ENCODE data around the gene PCDHGA9.
A peak's percentile ranks its signal among the peaks of the same experiment; 100 is the strongest.
"Not testable (repeated sequence)": the region's sequence is repeated elsewhere in the genome, so short reads cannot be mapped to it uniquely, and the experiment has no call there.

The PCDHGA9 gene

GRCh38 chr5:141414548-141415274, 12.1 kb downstream of the PCDHGA9 start:
- DNase-seq (ENCODE audit: low spot score), result not testable (repeated sequence)

- DNase-seq (ENCODE audit: low spot score), result not testable (repeated sequence)
Observed at GRCh38 chr5:141415275-141415618, 12.7 kb downstream of the PCDHGA9 start.

- DNase-seq (ENCODE audit: low spot score), result peak; percentile 87
Observed at GRCh38 chr5:141417494-141418172, 15.1 kb downstream of the PCDHGA9 start, which contains the start of gene PCDHGB7. Gene PCDHGB7, plus strand, starts transcription at chr5:141417677. Its CDS starts 183 bp downstream, at chr5:141417860.

- DNase-seq (ENCODE audit: low spot score), result no peak
Observed at GRCh38 chr5:141419074-141419880, 16.7 kb downstream of the PCDHGA9 start.

GRCh38 chr5:141420855-141421488, 18.4 kb downstream of the PCDHGA9 start, which contains the start of gene PCDHGA11:
Gene PCDHGA11, plus strand, starts transcription at chr5:141421051. Its CDS starts 177 bp downstream, at chr5:141421228.
- DNase-seq (ENCODE audit: low spot score), result peak; percentile 63

GRCh38 chr5:141421489-141421855, 18.9 kb downstream of the PCDHGA9 start:
- no peak for DNase-seq (ENCODE audit: low spot score)

- DNase-seq (ENCODE audit: low spot score), result no peak
Observed at GRCh38 chr5:141422742-141423291, 20.2 kb downstream of the PCDHGA9 start.

- DNase-seq (ENCODE audit: low spot score), result no peak
Observed at GRCh38 chr5:141427783-141428426, 25.3 kb downstream of the PCDHGA9 start.

- DNase-seq (ENCODE audit: low spot score), result no peak
Observed at GRCh38 chr5:141430332-141431113, 27.9 kb downstream of the PCDHGA9 start, which contains the start of gene PCDHGA12. Gene PCDHGA12, plus strand, starts transcription at chr5:141430507. Its CDS starts 253 bp downstream, at chr5:141430760.

GRCh38 chr5:141431286-141431685, 28.7 kb downstream of the PCDHGA9 start:
- DNase-seq (ENCODE audit: low spot score), result no peak

- not testable (repeated sequence) for DNase-seq (ENCODE audit: low spot score)
Observed at GRCh38 chr5:141432308-141432707, 29.7 kb downstream of the PCDHGA9 start.

- DNase-seq (ENCODE audit: low spot score), result not testable (repeated sequence)
Observed at GRCh38 chr5:141432726-141433125, 30.1 kb downstream of the PCDHGA9 start.

- DNase-seq (ENCODE audit: low spot score), result no peak
Observed at GRCh38 chr5:141434006-141434405, 31.4 kb downstream of the PCDHGA9 start.

GRCh38 chr5:141437221-141437620, 34.6 kb downstream of the PCDHGA9 start:
- DNase-seq (ENCODE audit: low spot score), result no peak

- DNase-seq (ENCODE audit: low spot score), result no peak
Observed at GRCh38 chr5:141439411-141440141, 37.0 kb downstream of the PCDHGA9 start.

- DNase-seq (ENCODE audit: low spot score), result no peak
Observed at GRCh38 chr5:141440341-141440740, 37.8 kb downstream of the PCDHGA9 start.

- DNase-seq (ENCODE audit: low spot score), result no peak
Observed at GRCh38 chr5:141441571-141442170, 39.1 kb downstream of the PCDHGA9 start.

Data from ecto neural progenitor cell (in vitro differentiated cells).